Stimulated activated CD8-positive, alpha-beta memory T cell treated with anti-CD3 and anti-CD28 coated beads, Interleukin-7, amount 100 ng/mL, for 4 hours (primary cell): ENCODE results near the gene SMCHD1.
"Not testable (repeated sequence)": the region's sequence is repeated elsewhere in the genome, so short reads cannot be mapped to it uniquely, and the experiment has no call there.

ENCODE experiments used
- DNase-seq, 2 donors: peaks; one replicate each; pipeline ENCODE4 v3.0.0-alpha.2; 2020; ENCODE audit warnings: low read depth in 2 of 2

SMCHD1 gene

DNA sequence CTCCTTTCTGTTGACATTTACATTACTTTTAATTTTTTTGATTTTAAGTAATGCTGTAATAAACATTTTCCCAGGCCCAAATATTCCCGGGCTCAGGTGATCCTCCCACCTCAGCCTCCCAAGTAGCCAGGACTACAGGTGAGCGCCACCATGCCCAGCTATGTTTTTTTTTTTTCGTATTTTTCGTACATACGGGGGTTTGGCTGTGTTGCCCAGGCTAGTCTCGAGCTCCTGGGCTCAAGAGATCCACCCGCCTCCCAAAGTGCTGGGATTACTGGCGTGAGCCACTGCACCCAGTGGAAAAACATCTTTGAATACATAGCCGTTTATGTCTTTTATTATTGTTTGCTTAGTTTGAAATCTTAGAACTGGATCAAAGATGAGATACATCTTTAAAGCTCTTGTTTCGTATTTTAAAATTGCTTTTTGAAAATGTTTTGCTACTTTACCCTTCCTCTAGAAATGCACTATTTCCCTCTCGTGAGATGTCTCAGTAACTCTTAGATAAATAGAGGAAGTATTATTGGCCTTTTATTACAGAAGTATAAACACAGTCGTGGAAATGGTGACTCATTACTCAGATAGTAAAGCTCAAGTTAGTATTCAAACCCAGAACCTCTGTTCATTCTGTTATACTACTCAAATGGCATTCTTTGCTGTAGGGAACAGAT lies 2.4 kb downstream of the SMCHD1 start:
- DNase-seq, result no peak

DNA sequence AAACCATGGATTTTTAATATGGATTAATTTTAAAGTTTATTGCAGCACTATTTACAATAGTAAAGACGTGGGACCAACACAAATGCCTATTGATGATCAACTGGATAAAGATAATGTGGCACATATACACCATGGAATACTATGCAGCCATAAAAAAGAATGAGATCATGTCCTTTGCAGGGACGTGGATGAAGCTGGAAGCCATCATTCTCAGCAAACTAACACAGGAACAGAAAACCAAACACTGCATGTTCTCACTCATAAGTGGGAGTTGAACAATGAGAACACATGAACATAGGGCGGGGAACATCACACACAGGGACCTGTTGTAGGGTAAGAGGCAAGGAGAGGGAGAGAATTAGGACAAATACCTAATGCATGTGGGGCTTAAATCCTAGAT lies 5.3 kb downstream of the SMCHD1 start:
- DNase-seq, result not testable (repeated sequence)

DNA sequence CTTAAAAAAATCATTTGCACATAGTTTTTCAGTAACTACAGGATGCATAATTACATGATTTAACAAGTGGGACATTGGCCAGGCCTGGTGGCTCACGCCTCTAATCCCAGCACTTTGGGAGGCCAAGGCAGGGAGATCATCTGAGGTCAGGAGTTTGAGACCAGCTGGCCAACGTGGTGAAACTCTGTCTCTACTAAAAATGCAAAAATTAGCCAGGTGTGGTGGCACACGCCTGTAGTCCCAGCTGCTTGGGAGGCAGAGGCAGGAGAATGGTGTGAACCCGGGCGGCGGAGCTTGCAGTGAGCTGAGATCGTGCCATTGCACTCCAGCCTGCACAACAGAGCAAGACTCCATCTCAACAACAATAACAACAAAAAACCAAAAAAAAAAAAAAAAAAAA lies 6.8 kb downstream of the SMCHD1 start:
- DNase-seq, result not testable (repeated sequence)

DNA sequence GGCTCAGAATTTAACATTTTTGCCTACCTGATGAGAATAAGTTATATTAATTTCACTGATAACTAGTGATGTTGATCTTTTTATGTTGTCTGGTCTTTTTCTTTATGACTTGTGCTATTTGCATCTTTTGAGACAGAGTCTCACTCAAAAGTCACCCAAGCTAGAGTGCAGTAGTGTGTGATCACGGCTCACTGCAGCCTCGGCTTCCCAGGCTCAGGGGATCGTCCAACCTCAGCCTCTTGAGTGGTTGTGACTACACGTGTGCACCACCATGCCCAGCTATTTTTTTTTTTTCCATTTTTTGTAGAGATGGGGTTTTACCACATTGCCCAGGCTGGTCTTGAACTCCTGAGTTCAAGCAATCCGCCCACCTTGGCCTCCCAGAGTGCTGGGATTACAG lies 7.5 kb downstream of the SMCHD1 start:
- DNase-seq, result no peak

DNA sequence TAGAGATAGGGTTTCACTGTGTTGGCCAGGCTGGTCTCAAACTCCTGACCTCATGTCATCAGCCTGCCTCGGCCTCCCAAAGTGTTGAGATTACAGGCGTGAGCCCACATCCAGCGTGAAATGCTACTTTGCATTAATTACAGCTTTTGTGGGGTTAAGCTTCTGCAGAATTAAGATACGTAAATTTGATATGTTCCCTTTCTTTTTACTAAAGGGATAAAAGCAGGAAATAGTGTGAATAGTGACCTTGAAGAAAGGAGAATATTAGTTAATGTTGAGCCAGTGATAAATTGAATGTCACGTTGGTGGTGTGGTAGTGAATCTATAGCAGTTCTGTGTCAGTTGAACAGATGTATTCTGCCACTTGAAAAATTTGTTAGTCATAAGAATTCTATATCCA lies 16.9 kb downstream of the SMCHD1 start:
- DNase-seq, result no peak

DNA sequence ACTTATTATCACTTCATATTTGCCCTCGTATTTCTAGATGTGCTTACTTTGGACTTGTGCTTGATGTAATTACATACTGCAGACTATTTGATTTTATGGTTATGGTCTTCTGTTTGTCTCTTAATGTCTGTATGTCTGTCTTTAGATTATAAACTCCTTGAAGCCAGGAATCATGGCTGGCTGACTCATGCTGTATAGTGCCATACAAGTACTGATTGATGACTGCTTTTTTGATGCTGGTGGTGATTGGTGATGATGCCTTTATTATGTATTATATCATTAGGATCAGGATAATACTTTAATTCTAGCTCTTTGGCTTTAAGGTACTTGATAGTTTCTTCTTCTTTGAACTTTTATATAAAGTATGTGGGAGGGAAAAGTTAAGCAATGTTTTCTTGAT lies 17.3 kb downstream of the SMCHD1 start:
- no peak for DNase-seq

DNA sequence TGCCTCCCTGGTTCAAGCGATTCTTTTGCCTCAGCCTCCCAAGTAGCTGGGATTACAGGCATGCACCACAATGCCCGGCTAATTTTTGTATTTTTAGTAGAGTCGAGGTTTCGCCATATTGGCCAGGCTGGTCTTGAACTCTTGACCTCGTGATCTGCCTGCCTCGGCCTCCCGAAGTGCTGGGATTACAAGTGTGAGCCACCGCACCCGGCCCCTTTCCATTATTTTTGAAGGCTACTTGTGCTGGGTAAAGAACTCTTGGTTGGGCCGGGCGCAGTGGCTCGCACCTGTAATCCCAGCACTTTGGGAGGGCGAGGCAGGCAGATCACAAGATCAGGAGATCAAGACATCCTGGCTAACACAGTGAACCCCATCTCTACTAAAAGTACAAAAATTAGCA lies 23.4 kb downstream of the SMCHD1 start:
- DNase-seq, result not testable (repeated sequence)

DNA sequence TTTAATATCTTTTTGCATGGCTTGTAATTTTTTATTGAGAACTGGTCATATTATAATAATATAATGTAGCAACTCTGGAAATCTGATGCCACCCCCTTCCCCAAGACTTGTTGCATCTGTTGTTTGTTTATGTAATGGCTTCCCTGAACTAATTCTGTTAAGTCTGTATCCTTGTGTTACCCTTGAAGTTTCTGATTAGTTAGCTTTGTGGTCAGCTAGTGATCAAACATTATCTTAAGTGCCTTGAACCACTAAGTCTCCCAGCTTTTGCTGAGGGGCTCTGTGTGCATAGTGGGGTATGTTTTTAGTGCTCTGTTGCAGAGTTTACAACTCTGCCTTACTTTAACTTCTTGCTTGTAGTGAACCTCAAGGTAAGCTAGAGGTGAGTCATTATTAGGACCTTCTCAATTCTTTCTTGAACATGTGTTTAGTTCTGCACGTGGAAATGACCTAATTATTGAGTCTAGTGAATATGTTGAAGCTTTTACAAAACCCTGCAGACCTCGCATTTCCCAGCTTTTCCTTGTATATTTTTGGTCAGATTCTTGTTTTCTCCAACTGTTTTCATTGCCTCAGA lies 24.8 kb downstream of the SMCHD1 start:
- DNase-seq, result no peak

DNA sequence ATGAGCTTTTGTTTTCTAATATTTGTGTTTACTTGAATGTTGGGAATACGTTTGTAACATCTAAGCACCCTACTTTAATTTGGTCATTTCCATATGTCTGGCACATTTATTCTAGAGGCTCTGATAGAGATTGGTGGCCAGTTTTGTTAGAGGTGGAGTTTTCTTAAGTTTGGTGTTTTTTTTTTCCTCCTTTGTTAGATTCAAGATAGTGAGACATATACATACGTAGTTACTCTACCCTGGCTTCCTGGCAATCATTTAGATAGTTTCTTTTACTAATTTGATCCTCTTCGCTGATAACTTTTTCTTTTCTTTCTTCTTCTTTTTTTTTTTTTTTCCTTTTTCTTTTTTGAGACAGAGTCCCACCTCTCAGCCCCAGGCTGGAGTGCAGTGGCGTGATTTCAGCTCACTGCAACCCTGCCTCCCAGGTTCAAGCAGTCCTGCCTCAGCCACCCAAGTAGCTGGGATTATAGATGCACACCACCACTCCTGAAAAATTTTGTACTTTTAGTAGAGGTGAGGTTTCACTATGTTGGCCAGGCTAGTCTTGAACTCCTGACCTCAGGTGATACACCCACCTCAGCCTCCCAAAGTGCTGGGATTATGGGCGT lies 26.6 kb downstream of the SMCHD1 start:
- DNase-seq, result no peak

DNA sequence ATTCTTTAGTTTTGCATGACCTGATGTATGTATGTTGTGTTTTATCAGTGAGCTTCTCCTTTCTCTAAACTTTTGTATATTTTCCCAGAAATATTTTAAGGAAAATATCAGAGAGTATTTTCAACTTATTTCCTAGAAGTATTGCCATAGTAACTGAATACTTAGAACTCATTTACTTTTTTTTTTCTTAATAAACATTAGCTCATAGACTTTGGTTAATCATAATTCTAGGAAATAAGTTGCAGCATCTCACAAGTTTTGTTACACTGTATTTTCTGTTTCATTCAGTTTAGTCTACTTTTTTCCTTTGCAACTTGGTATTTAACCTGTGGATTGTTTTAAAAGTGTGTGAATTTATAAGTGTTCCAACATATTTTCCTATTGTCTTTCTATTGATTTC lies 27.5 kb downstream of the SMCHD1 start:
- DNase-seq, result no peak

DNA sequence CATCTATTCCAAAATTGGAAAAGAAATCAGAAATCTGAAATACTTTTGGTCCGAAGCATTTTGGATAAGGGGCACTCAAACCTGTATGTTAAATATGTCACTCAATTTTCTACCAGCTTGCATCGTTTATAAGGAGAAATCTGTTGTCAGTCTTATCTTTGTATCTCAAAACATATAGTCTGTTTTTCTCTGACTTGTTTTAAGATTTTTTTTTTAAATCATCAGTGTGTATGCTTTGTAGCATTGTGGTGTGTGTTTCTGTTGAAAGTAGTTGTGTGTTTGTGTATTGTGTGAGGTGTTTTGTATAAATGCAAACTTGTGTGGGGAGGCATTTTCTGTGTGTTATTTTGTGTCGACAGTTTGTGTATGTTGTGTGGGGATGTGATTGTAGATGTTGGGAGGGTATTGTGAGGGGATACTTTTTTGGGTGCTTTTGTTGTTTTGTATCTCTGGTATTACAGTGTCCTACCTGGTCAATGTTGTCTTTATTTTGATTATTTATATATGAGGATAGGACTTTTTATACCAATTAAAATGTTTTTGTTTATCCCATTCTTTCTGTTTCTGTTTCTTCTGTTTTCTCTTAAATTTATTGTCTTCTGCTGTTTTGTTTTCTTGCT lies 30.9 kb downstream of the SMCHD1 start:
- no peak for DNase-seq

DNA sequence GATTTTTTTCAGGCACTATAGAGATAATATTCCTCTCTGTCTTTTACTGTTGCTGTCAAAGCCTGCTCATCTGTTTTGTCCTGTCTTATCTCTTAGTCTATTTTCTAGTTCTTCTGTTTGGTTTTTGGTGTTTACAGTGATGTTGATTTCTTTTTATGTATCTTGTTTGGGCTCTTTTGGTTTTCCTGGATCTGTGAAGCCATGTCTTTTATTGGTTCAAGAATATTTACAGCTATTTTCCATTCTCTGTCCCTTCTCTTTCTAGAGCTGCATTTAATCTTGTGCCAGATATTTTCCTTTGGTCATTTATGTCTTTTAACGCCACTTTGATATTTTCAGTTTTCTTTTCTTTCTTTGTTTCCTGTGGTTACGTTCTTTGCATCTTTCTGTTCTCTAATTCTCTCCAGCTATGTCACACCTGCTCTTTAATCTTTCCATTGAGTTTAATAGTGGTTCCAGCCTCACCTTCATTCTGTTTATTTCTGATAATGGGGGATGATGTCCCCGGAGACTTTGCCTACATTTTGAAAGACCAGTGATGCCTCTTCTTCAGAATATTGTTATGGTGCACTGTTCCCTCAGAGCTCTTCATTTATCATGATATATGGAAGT lies 32.0 kb downstream of the SMCHD1 start:
- no peak for DNase-seq

DNA sequence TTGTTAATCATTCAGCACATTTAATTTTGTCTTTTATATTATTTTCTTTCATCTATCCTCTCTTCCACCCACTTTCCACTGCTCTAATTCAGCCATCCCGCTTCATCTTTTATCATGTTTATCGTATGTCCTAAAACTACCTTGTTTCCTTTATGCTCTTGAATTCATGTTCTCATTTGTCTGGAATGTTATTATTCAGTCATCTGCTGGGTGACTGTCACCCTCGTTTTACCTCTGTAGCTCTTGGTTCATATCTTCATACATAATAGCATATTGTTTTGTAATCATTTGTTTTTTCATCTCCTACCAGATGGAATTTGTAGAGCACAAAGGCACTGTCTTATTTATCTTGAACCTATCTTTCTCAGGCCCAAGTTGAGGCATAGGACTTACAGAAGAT lies 37.0 kb downstream of the SMCHD1 start:
- DNase-seq, result no peak

DNA sequence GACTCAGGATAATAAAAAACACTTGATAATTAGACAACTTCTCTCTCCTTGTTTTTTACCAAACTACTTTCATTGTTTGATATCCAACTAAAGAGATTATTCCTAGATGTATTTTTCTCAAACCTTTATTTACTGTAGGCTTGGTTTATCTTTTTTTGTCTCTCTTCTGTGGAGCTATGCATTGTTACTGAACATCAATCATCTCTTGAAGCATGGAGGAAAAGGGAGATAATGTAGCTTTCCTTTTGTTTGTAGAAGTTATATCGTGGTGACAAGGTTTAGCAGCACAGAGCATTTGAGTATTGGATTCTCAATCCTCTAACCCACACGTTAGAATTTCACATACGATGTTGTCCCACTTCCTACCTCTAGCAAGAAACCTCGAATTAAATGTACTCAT lies 41.7 kb downstream of the SMCHD1 start:
- DNase-seq, result no peak

DNA sequence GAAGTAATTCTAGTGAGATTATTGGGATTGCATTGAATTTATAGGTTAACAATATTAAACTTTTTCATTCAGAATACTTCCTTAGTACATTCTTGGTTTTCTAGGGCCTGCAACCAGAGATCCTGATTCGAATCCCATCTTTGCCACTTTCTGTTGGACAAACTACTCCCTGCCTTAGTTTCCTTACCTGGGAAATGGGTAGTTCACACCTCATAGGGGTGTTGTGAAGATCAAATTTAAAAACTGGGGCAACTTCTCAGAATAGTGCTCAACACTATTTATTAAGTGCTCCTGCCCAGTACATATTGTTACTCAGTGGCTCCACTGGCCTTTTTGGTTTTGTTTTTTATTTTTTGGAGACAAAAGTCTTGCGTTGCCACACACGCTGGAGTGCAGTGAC lies 43.5 kb downstream of the SMCHD1 start:
- no peak for DNase-seq

DNA sequence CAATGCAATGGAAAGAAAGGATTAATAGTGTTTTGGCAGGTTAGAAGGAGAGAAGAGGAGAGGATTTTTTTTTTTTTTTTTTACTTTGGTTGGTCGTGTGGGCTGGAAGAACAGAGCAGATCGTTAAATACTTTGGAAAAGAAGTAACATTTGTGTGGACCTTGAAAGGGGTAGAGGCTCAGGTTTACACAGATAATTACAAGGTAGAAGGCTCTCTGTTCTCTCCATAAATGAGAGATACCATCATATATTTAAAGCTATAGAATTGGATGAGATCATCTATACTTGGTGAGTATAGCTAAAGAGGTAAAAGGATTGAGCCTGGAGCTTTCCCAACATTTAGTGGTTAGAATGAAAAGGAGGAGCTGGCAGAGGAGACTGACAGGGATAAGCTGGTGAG lies 49.0 kb downstream of the SMCHD1 start:
- DNase-seq, result no peak

DNA sequence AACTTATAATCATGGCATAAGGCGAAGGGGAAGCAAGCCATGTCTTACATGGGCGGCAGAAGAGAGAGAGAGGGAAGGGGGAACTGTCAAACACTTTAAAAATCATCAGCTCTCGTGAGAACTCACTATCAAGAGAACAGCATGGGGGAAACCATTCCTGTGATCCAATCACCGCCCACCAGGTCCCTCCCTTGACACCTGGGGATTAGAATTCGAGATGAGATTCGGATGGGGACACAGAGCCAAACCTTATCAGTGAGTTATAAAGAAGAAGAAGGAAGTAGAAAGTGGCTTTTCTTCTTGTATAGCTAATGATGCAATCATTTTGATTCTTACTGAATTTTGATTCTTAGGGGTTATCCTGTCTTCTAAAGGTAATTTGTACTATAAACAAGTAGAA lies 51.4 kb downstream of the SMCHD1 start:
- no peak for DNase-seq

DNA sequence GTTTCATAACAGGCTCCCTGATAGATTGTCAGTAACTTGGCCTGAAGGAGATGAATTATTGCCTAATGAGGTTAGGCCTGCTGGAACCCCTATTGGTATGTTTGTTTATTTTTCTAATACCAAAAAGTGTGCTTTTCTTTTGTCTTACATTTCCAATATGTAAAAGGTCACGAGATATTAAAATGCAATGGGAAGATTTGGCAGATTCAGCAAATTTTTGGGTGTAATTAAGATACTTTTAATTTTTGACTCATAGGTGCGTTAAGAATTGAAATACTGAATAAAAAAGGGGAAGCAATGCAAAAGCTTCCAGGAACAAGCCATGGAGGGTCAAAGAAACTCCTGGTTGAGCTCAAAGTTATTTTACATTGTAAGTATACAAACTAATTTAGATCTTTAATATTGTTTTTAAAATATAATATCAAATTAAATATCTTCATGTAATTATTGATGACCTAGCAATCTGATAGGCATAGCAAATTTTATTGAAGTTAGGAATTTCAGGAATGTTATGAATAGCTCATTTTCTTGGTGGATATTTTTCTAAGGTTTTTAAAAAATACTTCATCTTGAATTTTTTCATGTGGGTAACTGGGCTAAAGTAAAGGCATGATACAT lies 52.1 kb downstream of the SMCHD1 start:
- DNase-seq, result no peak

DNA sequence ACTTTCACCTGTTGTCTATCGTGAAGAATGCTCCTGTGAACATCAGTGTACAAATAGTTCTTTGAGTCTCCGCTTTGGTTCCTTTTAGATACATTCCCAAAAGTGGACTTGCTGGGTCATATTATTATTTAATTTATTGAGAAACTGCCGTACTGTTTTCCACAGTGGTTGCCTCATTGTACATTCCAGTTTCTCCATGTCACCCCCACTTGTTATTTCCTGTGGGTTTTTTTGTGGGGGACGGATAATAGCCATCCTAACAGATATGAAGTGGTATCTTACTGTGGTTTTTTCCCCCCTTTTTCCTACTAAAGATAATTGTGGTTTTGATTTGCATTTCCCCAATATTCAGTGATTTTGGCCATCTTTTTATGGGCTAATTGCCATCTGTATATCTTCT lies 53.8 kb downstream of the SMCHD1 start:
- no peak for DNase-seq

DNA sequence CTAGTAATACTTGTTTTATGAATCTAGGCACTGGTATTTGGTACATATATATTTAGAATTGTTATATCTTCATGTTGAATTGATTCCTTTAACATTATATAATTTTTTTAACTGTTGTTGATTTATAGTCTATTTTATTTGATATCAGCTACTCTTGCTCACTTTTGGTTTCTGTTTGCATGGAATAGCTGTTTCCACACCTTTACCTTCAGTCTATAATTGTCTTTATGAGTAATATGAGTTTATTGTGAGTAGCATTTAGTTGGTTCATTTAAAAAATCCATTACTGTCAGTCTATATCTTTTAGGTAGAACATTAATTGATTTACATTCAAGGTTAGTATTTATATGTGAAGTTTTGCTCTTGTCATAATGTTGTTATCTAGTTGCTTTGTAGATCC lies 58.6 kb downstream of the SMCHD1 start:
- no peak for DNase-seq

DNA sequence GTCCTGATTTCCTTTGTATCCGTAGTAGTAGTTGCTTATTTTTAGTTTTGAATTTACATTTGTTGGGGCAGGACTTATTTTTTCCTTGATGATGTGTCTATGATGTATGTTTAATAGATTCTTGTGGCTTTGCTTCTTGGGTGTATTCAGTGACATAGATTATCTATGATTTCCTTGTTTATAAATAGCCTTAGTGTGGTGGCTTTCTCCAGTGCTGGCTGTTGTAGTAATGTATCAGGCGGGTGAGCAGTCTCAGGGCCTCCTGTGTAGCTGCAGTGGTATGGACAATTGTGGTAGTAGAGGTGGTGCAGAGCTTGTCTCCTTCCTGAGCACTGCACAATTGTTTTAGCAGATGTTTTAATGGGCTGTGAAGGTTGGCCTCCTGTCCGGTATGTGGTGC lies 60.5 kb downstream of the SMCHD1 start:
- DNase-seq, result no peak
